ENCODE results near the gene NFIB. TPM values are rescaled to one million over a fixed set of nuclear protein-coding genes. Genes with fewer than 3 reads are reported as not detected.

Gene NFIB
- total and polyA plus RNA-seq, 2 donors (not counting 3 experiments of a cell fraction or from before 2014, with no cell fraction given): 26.4 to 174 TPM

- intact Hi-C loops (cut with micrococcal nuclease) (no loop called here), dilution Hi-C loops (cut with MboI; ENCODE audit: extremely low pct_ligation_motif_present, low sequenced_read_pairs) (no loop called here)
- Histone ChIP-seq H4K20me1 (replicated peaks; ENCODE audit: control insufficient read depth, extremely low read depth, insufficient read depth, low read length) (no peaks in the 10 kb centered on the region), H3K4me3 (replicated peaks in 1 of 3; ENCODE audit: insufficient read depth in 1 of 3, low read depth in 1 of 3, low read length in 3 of 3) (no peak overlapping the region), H3K27me3 (ENCODE audit: control insufficient read depth in 2 of 2, insufficient read depth in 2 of 2, low read length in 2 of 2) (no peaks in the 10 kb centered on the region), H3K27ac (ENCODE audit: insufficient read depth, low read depth, low read length) (no peak overlapping the region), H2AFZ (ENCODE audit: low read depth, low read length) (no peak overlapping the region), H3K9ac (replicated peaks; ENCODE audit: extremely low read depth, insufficient read depth, low read length) (no peak overlapping the region), H3K4me2 (ENCODE audit: insufficient read depth, low read length) (no peak overlapping the region), H3K9me3 (replicated peaks; ENCODE audit: control insufficient read depth, insufficient read depth, low read length) (no peaks in the 10 kb centered on the region), H3K9me1 (replicated peaks; ENCODE audit: control insufficient read depth, extremely low read depth, insufficient read depth, low read length) (no peaks in the 10 kb centered on the region), H3K4me1 (ENCODE audit: control insufficient read depth, extremely low read depth, insufficient read depth, low read length) (no peaks in the 10 kb centered on the region), H3K79me2 (ENCODE audit: control insufficient read depth, insufficient read depth, low read length) (peaks cover 2% of the 10 kb centered on the region), H3K36me3 (ENCODE audit: control insufficient read depth in 2 of 2, extremely low read depth in 1 of 2, insufficient read depth in 2 of 2, low read length in 2 of 2) (peaks cover 4 to 5% of the 10 kb centered on the region in 2 experiments)
- DNase-seq (ENCODE audit: low read depth, low spot score) (no peak), FAIRE-seq (no peak)
- CTCF ChIA-PET: interaction anchor here (1.3 to 1.6 kb wide), 3 partner anchors 12 to 712 kb away, joined by 3 to 4 read pairs (median 3); no protein-coding TSS in a partner anchor
- BruUV-seq (replicated peaks): no TSS peak
- POLR2A ChIA-PET: no interaction called here
- TF ChIP-seq POLR2A (IDR thresholded peaks at IDR 0.05; ENCODE audit: low read depth, low read length): no peak
- no peak for TF ChIP-seq EZH2 (IDR thresholded peaks at IDR 0.05; ENCODE audit: borderline replicate concordance, low read depth, low read length, severe bottlenecking)
- TF ChIP-seq POLR2AphosphoS5 (IDR thresholded peaks at IDR 0.05; ENCODE audit: insufficient read depth, low read depth, low read length): no peak
- no peak for TF ChIP-seq CTCF (IDR thresholded peaks at IDR 0.05; ENCODE audit: extremely low read depth in 1 of 2, insufficient read depth in 1 of 2, low read depth in 1 of 2, low read length in 2 of 2)
- no peak for TF ChIP-seq FOS (IDR thresholded peaks at IDR 0.05; ENCODE audit: borderline replicate concordance, insufficient read depth, low read length)
- TF ChIP-seq MAX (IDR thresholded peaks at IDR 0.05; ENCODE audit: insufficient read depth, insufficient read length): no peak
- no peak for TF ChIP-seq JUN (IDR thresholded peaks at IDR 0.05; ENCODE audit: borderline replicate concordance, insufficient read depth, insufficient read length, low read depth)
- TF ChIP-seq GATA2 (IDR thresholded peaks at IDR 0.05; ENCODE audit: insufficient read depth, insufficient read length, low read depth, low read length): no peak
- no peak for TF ChIP-seq MYC (IDR thresholded peaks at IDR 0.05; ENCODE audit: low read depth, low read length)
Measured at GRCh38 chr9:14140096-14140697, 173.7 kb downstream of the NFIB start.

Data from endothelial cell of umbilical vein (primary cell).